ENCODE measurements around the gene INPP1.

The INPP1 gene

DNA sequence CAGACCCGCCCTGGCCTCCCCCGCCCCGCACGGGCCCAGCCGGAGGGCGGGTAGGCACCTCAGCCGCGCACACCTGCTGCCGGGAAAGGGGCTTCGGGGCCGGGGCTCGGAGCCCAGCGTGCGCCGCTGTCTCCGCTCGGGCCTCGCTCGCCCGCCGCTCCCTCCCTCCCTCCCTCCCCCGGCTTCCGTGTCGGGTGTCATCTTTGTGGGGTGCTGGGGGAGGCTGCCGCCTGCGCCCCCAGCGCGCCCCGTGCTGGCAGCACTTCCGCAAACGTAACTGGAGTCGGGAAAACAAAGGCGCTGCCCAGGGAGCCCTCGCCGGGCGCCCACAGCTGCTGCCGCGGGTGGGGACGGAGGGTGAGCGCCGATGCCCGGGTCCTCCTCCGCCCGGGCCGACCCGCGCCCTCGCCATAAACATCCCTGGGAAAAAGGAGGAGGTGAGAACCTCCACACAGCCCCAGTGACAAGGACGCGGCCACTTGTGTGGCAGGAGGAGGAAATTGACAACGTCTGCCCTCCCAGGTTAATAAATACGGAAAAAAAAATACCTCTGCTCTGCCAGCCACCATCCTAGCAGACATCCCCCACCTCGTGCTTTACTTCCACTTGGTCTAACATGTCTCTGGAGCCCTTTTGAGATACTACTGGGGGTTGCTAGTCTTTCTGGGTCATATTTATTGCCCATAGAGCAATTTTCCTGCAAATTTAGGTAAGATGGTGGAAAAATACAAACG is 65.3 kb downstream of the INPP1 start:
- Histone ChIP-seq H3K9ac (ENCODE audit: low read length in 2 of 2) (peak overlapping the region; percentile 80), H3K36me3 (ENCODE audit: control insufficient read depth in 2 of 2, insufficient read depth in 2 of 2, low read length in 2 of 2) (no peaks in the 10 kb centered on the region), H3K27me3 (ENCODE audit: control insufficient read depth in 1 of 2, insufficient read depth in 2 of 2, low read length in 2 of 2) (no peaks in the 10 kb centered on the region), H3K4me1 (ENCODE audit: control insufficient read depth, insufficient read depth, low read length) (peaks cover 14% of the 10 kb centered on the region), H3K4me3 (ENCODE audit: low read length in 2 of 2) (peak overlapping the region; percentile 73 to 77), H3K9me3 (ENCODE audit: control insufficient read depth in 2 of 2, low read length in 2 of 2) (no peaks in the 10 kb centered on the region), H3K27ac (ENCODE audit: low read length) (peak overlapping the region; percentile 6)

DNA sequence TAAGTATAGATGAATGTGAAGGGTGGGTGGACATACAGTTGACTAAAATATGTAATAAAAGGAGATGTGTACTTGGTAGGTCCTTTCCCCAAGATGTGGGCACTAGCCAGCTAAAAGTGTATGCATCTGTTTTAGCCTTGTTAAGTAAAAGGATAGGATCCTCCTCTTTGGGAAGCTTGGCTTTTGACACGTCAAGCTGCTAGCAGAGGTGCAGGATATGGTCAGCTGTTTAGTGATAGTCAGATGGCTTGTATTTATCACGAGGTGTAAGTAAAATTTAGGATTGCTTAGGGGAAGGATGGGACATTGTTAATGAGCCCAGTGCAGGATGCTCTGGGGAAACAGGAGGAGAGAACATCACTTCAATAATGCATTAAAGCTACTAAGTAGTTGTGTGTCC is 66.2 kb downstream of the INPP1 start:
- Histone ChIP-seq H3K36me3 (ENCODE audit: control insufficient read depth in 2 of 2, insufficient read depth in 2 of 2, low read length in 2 of 2) (no peaks in the 10 kb centered on the region), H3K27me3 (ENCODE audit: control insufficient read depth in 1 of 2, insufficient read depth in 2 of 2, low read length in 2 of 2) (no peaks in the 10 kb centered on the region), H3K27ac (ENCODE audit: low read length) (no peak overlapping the region), H3K9ac (ENCODE audit: low read length in 2 of 2) (peak overlapping the region in 1 of 2 donors; percentile 80), H3K9me3 (ENCODE audit: control insufficient read depth in 2 of 2, low read length in 2 of 2) (no peaks in the 10 kb centered on the region), H3K4me3 (ENCODE audit: low read length in 2 of 2) (no peak overlapping the region), H3K4me1 (ENCODE audit: control insufficient read depth, insufficient read depth, low read length) (peaks cover 15% of the 10 kb centered on the region)

DNA sequence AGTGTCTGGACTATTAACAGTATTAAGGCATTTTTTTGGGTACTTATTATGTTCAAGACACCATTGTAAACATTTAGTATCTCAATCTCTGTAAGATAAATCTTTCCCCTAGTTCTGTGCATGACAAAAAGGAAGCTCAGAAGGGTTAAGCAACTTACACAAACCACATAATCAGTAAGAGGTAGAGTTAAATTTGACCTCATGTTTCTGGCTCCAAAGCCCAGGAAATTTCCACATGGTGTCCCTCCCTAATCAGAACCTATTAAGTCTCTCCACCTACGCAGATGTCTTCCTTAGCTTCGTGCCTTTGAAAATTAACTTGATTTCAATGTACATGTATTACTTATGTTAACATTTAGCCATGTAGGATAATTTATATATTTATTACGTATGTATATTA is 66.8 kb downstream of the INPP1 start:
- peaks cover 15% of the 10 kb centered on the region for H3K4me1 ChIP-seq (ENCODE audit: control insufficient read depth, insufficient read depth, low read length)
- no peaks in the 10 kb centered on the region for H3K9me3 ChIP-seq (ENCODE audit: control insufficient read depth in 2 of 2, low read length in 2 of 2)
- no peak overlapping the region for H3K9ac ChIP-seq (ENCODE audit: low read length in 2 of 2)
- no peaks in the 10 kb centered on the region for H3K27me3 ChIP-seq (ENCODE audit: control insufficient read depth in 1 of 2, insufficient read depth in 2 of 2, low read length in 2 of 2)
- H3K36me3 ChIP-seq (ENCODE audit: control insufficient read depth in 2 of 2, insufficient read depth in 2 of 2, low read length in 2 of 2), result no peaks in the 10 kb centered on the region
- H3K27ac ChIP-seq (ENCODE audit: low read length), result no peak overlapping the region
- no peak overlapping the region for H3K4me3 ChIP-seq (ENCODE audit: low read length in 2 of 2)

DNA sequence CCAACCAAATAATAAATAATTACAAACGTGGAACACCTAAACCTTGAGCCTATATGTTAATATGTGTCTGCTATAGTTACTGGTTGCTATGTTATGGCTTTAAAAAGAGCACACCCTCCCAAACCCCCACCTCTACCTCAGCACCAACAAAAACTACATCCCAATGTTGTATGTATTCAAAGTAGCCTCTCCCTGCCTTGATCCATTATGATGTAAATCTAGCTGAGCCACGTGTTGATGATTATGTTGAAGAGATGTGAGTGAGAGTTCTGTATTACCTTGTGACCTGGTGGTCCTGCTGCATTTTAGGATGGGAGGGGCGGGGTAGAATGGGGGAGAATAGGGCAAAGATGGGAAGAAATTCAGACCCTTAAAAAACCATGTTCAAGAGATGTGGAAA is 69.6 kb downstream of the INPP1 start:
- H3K4me3 ChIP-seq (ENCODE audit: low read length in 2 of 2), result no peak overlapping the region
- H3K4me1 ChIP-seq (ENCODE audit: control insufficient read depth, insufficient read depth, low read length), result peaks cover 10% of the 10 kb centered on the region
- no peaks in the 10 kb centered on the region for H3K36me3 ChIP-seq (ENCODE audit: control insufficient read depth in 2 of 2, insufficient read depth in 2 of 2, low read length in 2 of 2)
- no peak overlapping the region for H3K27ac ChIP-seq (ENCODE audit: low read length)
- no peak overlapping the region for H3K9ac ChIP-seq (ENCODE audit: low read length in 2 of 2)
- H3K9me3 ChIP-seq (ENCODE audit: control insufficient read depth in 2 of 2, low read length in 2 of 2), result no peaks in the 10 kb centered on the region
- H3K27me3 ChIP-seq (ENCODE audit: control insufficient read depth in 1 of 2, insufficient read depth in 2 of 2, low read length in 2 of 2), result no peaks in the 10 kb centered on the region

DNA sequence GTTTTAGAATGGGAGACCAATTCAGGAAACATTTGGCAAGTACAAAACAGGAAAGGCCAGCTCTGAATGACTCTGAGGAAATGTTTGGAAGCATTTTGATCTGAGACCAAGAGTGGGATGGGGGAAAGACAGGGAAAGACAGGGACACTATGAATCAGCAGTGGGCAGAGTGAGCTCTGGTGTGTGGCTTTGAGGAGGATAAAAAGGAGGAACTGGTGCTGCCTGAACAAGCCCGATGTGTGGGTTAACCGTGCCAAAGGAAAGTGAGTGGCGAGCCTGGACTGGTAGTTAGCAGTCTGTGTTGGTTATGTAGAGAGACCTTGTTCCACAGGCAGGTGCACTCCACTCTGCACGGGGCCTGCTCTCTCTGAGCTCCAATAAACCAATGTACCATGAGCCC is 70.0 kb downstream of the INPP1 start:
- Histone ChIP-seq H3K27ac (ENCODE audit: low read length) (no peak overlapping the region), H3K9ac (ENCODE audit: low read length in 2 of 2) (no peak overlapping the region), H3K9me3 (ENCODE audit: control insufficient read depth in 2 of 2, low read length in 2 of 2) (no peaks in the 10 kb centered on the region), H3K4me3 (ENCODE audit: low read length in 2 of 2) (no peak overlapping the region), H3K27me3 (ENCODE audit: control insufficient read depth in 1 of 2, insufficient read depth in 2 of 2, low read length in 2 of 2) (no peaks in the 10 kb centered on the region), H3K36me3 (ENCODE audit: control insufficient read depth in 2 of 2, insufficient read depth in 2 of 2, low read length in 2 of 2) (no peaks in the 10 kb centered on the region), H3K4me1 (ENCODE audit: control insufficient read depth, insufficient read depth, low read length) (peaks cover 10% of the 10 kb centered on the region)

DNA sequence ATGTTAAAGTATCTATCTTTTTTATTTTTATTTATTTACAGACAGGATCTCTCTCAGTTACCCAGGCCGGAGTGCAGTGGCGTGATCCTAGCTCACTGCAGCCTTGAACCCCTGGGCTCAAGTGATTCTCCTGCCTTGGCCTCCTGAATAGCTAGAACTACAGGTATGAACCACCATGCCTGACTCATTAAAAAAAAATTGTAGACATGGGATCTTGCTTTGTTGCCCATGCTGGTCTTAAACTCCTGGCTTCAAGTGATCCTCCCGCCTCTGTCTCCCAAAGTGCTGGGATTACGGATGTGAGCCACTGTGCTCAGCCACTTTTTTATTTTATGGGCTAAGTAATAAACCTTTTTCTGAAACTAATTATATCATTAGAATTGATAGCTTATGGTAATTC is 71.9 kb downstream of the INPP1 start:
- H3K9ac ChIP-seq (ENCODE audit: low read length in 2 of 2), result no peak overlapping the region
- H3K4me3 ChIP-seq (ENCODE audit: low read length in 2 of 2), result no peak overlapping the region
- no peak overlapping the region for H3K27ac ChIP-seq (ENCODE audit: low read length)
- no peaks in the 10 kb centered on the region for H3K36me3 ChIP-seq (ENCODE audit: control insufficient read depth in 2 of 2, insufficient read depth in 2 of 2, low read length in 2 of 2)
- no peaks in the 10 kb centered on the region for H3K27me3 ChIP-seq (ENCODE audit: control insufficient read depth in 1 of 2, insufficient read depth in 2 of 2, low read length in 2 of 2)
- peaks cover 6% of the 10 kb centered on the region for H3K4me1 ChIP-seq (ENCODE audit: control insufficient read depth, insufficient read depth, low read length)
- no peaks in the 10 kb centered on the region for H3K9me3 ChIP-seq (ENCODE audit: control insufficient read depth in 2 of 2, low read length in 2 of 2)

DNA sequence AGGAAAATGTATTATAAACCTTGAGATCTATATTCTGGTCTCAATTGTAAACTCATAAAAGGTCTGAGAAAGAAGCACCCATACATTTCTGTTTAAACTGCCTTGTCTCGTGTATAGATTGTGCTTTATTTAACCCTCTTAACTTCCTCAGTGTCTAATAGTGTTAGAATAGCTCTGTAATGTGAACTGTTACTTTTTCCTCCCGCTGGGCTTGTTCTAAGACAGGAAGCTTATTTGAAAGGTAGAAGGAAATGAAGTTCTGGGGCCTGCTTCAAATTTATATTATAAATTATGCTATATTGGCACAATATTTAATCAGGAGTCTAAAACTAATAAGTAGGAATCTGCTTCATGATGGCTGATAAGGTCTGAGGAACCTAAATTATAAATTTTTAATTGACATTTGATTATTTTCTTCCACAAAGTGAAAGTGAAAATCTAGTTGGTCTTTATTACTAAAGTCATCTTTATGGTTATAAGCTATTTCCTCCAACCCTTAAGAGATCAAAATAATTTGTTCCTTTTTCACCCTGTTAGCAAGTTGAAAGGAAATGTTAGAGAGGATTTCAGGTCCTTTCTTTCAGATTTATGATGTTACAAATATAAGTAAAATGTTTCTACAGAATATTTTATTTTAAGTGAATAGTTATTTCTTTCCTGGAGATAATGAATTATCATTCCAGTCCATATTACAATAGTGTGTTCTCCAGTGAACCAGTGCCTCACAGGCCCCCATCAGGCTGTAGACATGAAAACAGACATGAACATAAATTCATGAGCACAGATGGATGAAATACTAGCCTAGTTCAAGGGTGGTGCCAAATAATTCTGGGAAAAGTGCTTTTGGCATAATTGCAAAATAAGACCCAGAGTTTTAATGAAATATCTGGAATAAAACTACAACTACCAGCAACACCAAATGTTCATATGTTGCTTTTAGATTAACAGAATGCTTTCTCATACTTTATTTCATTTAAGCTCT is 72.7 kb downstream of the INPP1 start:
- no peak overlapping the region for H3K4me3 ChIP-seq (ENCODE audit: low read length in 2 of 2)
- H3K27me3 ChIP-seq (ENCODE audit: control insufficient read depth in 1 of 2, insufficient read depth in 2 of 2, low read length in 2 of 2), result no peaks in the 10 kb centered on the region
- peaks cover 6% of the 10 kb centered on the region for H3K4me1 ChIP-seq (ENCODE audit: control insufficient read depth, insufficient read depth, low read length)
- H3K9me3 ChIP-seq (ENCODE audit: control insufficient read depth in 2 of 2, low read length in 2 of 2), result no peaks in the 10 kb centered on the region
- H3K36me3 ChIP-seq (ENCODE audit: control insufficient read depth in 2 of 2, insufficient read depth in 2 of 2, low read length in 2 of 2), result no peaks in the 10 kb centered on the region
- no peak overlapping the region for H3K27ac ChIP-seq (ENCODE audit: low read length)
- no peak overlapping the region for H3K9ac ChIP-seq (ENCODE audit: low read length in 2 of 2)

DNA sequence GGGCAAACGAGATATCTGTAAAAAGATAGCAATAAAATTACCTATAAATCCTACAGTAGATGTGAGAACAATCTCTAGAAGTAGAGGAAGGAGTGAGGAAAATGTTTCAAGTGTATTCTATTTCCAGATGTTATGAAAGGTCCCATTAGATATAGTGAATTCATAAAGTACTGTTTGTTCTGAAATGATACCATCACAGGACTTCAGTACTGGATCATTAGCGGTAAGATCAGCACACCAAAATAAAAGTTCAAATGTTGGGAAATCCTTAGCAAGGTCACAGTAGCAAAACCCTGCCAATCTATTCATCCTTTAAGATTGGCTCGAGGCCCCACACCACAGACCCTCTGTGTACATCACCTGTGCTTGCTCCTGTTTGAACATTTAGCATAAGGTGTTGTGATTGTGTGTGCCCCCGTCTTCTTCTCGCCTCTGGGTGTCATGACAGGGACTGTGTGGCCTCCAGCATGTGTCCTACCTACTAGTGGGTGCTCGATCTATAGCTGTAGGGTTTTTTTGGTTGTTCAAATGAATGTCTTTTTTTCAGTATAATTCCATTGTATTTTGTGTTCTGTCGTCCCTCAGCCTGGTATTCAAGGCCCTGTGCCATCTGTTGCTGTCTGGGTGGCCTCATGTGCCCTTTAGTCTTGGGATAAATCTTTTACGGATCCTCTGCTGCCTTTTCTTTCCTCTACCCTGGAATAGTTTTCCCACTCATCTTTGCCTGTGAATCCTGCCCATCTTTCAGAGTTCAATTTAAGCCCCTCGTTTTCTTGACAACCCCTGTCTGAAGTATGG is 73.9 kb downstream of the INPP1 start:
- no peaks in the 10 kb centered on the region for H3K36me3 ChIP-seq (ENCODE audit: control insufficient read depth in 2 of 2, insufficient read depth in 2 of 2, low read length in 2 of 2)
- H3K27me3 ChIP-seq (ENCODE audit: control insufficient read depth in 1 of 2, insufficient read depth in 2 of 2, low read length in 2 of 2), result no peaks in the 10 kb centered on the region
- H3K4me1 ChIP-seq (ENCODE audit: control insufficient read depth, insufficient read depth, low read length), result peaks cover 6% of the 10 kb centered on the region
- no peak overlapping the region for H3K4me3 ChIP-seq (ENCODE audit: low read length in 2 of 2)
- no peak overlapping the region for H3K27ac ChIP-seq (ENCODE audit: low read length)
- no peaks in the 10 kb centered on the region for H3K9me3 ChIP-seq (ENCODE audit: control insufficient read depth in 2 of 2, low read length in 2 of 2)
- H3K9ac ChIP-seq (ENCODE audit: low read length in 2 of 2), result no peak overlapping the region

DNA sequence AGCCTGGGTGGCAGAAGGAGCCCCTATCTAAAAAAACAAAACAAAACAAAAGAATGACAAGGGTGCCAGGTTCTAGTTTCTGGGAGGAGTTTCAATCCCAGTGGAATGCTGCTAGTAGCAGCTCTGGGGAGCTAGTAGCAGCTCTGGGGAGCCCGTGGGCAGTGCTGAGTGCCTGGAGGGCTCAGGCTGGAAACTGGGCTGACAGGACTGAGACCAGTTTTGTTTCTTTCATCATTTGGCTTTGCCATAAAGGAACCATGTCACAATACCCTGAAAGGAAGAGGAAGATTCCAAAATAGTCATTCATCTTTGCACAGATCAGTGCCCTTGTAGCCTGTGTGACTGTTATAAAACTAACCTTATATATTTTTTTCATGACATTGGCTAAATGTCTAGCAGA is 75.3 kb downstream of the INPP1 start:
- Histone ChIP-seq H3K4me1 (ENCODE audit: control insufficient read depth, insufficient read depth, low read length) (peaks cover under 1% of the 10 kb centered on the region), H3K27ac (ENCODE audit: low read length) (no peak overlapping the region), H3K36me3 (ENCODE audit: control insufficient read depth in 2 of 2, insufficient read depth in 2 of 2, low read length in 2 of 2) (no peaks in the 10 kb centered on the region), H3K4me3 (ENCODE audit: low read length in 2 of 2) (no peak overlapping the region), H3K27me3 (ENCODE audit: control insufficient read depth in 1 of 2, insufficient read depth in 2 of 2, low read length in 2 of 2) (no peaks in the 10 kb centered on the region), H3K9me3 (ENCODE audit: control insufficient read depth in 2 of 2, low read length in 2 of 2) (no peaks in the 10 kb centered on the region), H3K9ac (ENCODE audit: low read length in 2 of 2) (no peak overlapping the region)

DNA sequence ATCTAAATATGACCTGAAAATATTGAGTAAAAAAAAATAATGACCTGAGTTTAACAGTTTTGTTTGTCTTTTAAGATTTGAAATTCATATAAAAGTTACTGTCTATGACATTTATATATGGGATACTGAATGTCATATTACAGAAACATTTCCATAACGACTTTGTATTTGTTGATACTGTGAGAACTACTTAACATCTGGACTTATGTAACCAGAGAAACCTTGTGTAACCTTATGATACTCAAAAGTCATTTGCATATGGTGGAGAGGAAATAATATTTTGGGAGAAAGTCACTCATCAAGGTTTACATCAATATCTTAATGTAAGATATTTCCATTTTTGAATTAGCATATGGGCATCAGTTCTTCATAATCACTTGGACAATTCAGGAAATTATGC is 77.4 kb downstream of the INPP1 start:
- Histone ChIP-seq H3K4me3 (ENCODE audit: low read length in 2 of 2) (no peak overlapping the region), H3K9ac (ENCODE audit: low read length in 2 of 2) (no peak overlapping the region), H3K9me3 (ENCODE audit: control insufficient read depth in 2 of 2, low read length in 2 of 2) (no peaks in the 10 kb centered on the region), H3K36me3 (ENCODE audit: control insufficient read depth in 2 of 2, insufficient read depth in 2 of 2, low read length in 2 of 2) (no peaks in the 10 kb centered on the region), H3K27me3 (ENCODE audit: control insufficient read depth in 1 of 2, insufficient read depth in 2 of 2, low read length in 2 of 2) (no peaks in the 10 kb centered on the region), H3K4me1 (ENCODE audit: control insufficient read depth, insufficient read depth, low read length) (no peaks in the 10 kb centered on the region), H3K27ac (ENCODE audit: low read length) (no peak overlapping the region)

All from stomach smooth muscle (tissue), 2 donors.